Left ventricle myocardium inferior (tissue), 1 donor: ENCODE measurements around the gene ZNF101. TPM values are rescaled to one million over a fixed set of nuclear protein-coding genes. Genes with fewer than 3 reads are reported as not detected.

Experiments used
- DNase-seq: peaks from one replicate; pipeline ENCODE4 v3.0.0-alpha.2; 2020
- H3K27ac ChIP-seq: fragments of 200-600 bp; replicated peaks from 2 replicates; pipeline ENCODE4 v1.8.0; 2021
- H3K27me3 ChIP-seq: fragments of 200-600 bp; 2 replicates; pipeline ENCODE4 v1.8.0; 2021; ENCODE audit warnings: low read depth
- H3K36me3 ChIP-seq: fragments of 200-600 bp; 2 replicates; pipeline ENCODE4 v1.8.0; 2021
- H3K4me1 ChIP-seq: fragments of 200-600 bp; 2 replicates; pipeline ENCODE4 v1.8.0; 2021
- H3K4me3 ChIP-seq: fragments of 200-600 bp; 2 replicates; pipeline ENCODE4 v1.8.0; 2021; ENCODE audit warnings: mild to moderate bottlenecking, moderate library complexity
- H3K9me3 ChIP-seq: fragments of 200-600 bp; replicated peaks from 2 replicates; pipeline ENCODE4 v1.8.0; 2021
- CTCF ChIP-seq: fragments of 200-600 bp; IDR thresholded peaks from 2 replicates; pipeline ENCODE4 v1.8.0; 2021; ENCODE audit warnings: antibody characterized with exemption, mild to moderate bottlenecking, borderline replicate concordance
- intact Hi-C: fragments of 100-400 bp; cut with micrococcal nuclease; formaldehyde crosslinking; loops from one replicate; pipeline ENCODE4 v1.11.0; 2022
- total RNA-seq: library from RNA; stranded (reverse); fragmentation: NEBNext Ultra II Directional; extraction: Animal tissue kit (Norgen Biotek cat#: 25700); gene quantifications from one replicate; pipeline ENCODE4 v1.2.1, GENCODE V29; 2021
- donor health status: DM: no; HTN: yes; CAD: no; lungs with severe emphysema.

Gene ZNF101
- total RNA-seq, 1 donor from 2014 or later = 4.2 TPM

DNA sequence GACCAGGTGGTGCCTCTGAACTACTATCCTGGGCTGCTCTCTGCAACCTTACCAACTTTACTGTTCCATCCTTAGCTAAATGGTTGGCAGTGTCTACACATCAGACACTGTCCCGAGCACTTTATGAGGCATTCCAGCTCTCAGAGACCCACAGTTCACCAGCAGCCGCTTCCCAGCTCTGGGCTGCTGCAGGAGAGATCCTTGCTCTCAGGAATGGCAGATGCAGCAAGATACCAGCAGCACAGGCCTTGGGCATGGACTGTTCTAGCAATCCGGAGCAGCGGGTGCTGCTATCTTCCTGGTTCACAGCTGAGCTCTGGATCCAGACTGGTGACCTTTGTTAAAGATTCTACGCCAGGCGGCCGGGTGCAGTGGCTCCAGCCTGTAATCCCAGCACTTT lies 37.3 kb upstream of the ZNF101 start:
- Histone ChIP-seq H3K9me3 (no peaks in the 10 kb centered on the region), H3K4me3 (no peak overlapping the region), H3K36me3 (peaks cover 11% of the 10 kb centered on the region), H3K27ac (no peak overlapping the region), H3K4me1 (peaks cover 16% of the 10 kb centered on the region), H3K27me3 (peaks cover 26% of the 10 kb centered on the region)
- TF ChIP-seq CTCF = no peak
- intact Hi-C loops = no loop called here
- no peak for DNase-seq

- Histone ChIP-seq H3K4me1 (peaks cover 12% of the 10 kb centered on the region), H3K27me3 (peaks cover 19% of the 10 kb centered on the region), H3K4me3 (no peak overlapping the region), H3K36me3 (peaks cover 11% of the 10 kb centered on the region), H3K27ac (no peak overlapping the region), H3K9me3 (no peaks in the 10 kb centered on the region)
- intact Hi-C loops = no loop called here
- DNase-seq = no peak
- TF ChIP-seq CTCF = no peak
Observed at GRCh38 chr19:19632661-19633060, 36.0 kb upstream of the ZNF101 start.

- Histone ChIP-seq H3K36me3 (peaks cover 11% of the 10 kb centered on the region), H3K9me3 (no peaks in the 10 kb centered on the region), H3K4me1 (no peaks in the 10 kb centered on the region), H3K27ac (no peak overlapping the region), H3K4me3 (no peak overlapping the region), H3K27me3 (peaks cover 11% of the 10 kb centered on the region)
- TF ChIP-seq CTCF = no peak
- intact Hi-C loops = no loop called here
- DNase-seq = no peak
Observed at GRCh38 chr19:19633711-19634515, 34.7 kb upstream of the ZNF101 start.

DNA sequence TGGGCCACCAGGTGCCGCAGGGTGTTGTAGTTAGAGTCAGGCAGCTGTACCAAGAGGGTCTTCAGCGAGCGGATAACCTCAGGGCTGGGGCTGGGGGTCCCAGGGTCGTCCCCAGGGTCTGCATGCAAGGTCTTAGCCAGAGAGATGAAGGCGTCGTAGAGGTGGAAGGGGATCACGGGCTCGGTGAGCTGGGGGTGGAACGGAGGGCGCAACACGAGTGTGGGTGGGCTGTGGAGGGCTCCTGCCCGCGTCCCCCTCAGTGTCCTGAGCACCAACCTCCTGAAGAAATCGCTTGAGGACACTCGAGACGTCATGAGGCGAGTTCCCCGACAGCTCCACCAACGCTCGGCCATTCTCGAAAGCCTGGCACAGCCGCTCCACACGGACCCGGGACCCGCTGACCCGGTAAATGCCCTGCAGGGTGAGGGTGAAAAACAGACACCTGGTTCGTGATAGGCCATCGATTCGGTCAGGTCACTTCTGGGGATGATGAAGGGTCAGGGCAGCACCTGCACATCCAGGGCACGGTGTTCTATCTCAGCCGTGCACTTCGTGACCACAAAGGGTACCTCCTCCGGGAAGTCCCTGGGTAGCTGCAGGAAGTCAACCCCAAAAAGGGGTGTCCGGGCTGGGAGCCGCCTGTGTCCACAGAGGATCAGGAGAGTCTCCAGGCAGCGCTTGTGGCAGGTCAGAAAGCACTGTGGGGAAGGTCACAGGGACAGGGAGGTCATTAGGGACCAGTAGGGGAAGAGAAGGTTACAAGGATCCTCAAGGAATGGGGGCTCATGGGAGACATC lies 33.9 kb upstream of the ZNF101 start:
- Histone ChIP-seq H3K4me1 (no peaks in the 10 kb centered on the region), H3K27ac (no peak overlapping the region), H3K9me3 (no peaks in the 10 kb centered on the region), H3K4me3 (no peak overlapping the region), H3K27me3 (peaks cover 11% of the 10 kb centered on the region), H3K36me3 (peaks cover 11% of the 10 kb centered on the region)
- TF ChIP-seq CTCF = no peak
- no peak for DNase-seq
- intact Hi-C loops = no loop called here

- Histone ChIP-seq H3K36me3 (peaks cover 11% of the 10 kb centered on the region), H3K27ac (no peak overlapping the region), H3K4me1 (no peaks in the 10 kb centered on the region), H3K27me3 (peaks cover 11% of the 10 kb centered on the region), H3K9me3 (no peaks in the 10 kb centered on the region), H3K4me3 (no peak overlapping the region)
- no peak for TF ChIP-seq CTCF
- intact Hi-C loops = no loop called here
- no peak for DNase-seq
Observed at GRCh38 chr19:19635313-19635702, 33.3 kb upstream of the ZNF101 start.
